Kidney capillary endothelial cell (primary cell): ENCODE results near the gene LRRC49.

Experiments
- DNase-seq: peaks from one replicate; pipeline ENCODE4 v3.0.0-alpha.2; 2018; ENCODE audit warnings: low spot score

Gene LRRC49

DNA sequence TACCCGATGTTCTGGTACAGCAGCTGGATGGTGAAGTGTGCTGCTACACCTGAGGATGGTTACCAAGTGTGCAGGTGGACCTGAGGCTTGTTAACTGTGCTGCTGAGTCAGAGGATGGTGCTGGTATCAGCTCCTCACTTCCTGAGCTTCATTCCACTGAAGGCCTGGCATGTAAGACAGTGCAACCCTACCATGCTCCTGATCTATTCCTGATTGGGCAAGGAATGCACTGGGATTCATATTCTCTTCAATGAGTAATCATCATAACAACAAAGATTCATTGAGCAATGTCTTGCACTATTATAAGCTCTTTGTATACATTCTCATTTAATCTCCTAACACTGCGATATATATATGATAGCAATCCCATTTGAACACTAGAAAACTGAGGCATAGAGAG lies 159.7 kb downstream of the LRRC49 start:
- no peak for DNase-seq

DNA sequence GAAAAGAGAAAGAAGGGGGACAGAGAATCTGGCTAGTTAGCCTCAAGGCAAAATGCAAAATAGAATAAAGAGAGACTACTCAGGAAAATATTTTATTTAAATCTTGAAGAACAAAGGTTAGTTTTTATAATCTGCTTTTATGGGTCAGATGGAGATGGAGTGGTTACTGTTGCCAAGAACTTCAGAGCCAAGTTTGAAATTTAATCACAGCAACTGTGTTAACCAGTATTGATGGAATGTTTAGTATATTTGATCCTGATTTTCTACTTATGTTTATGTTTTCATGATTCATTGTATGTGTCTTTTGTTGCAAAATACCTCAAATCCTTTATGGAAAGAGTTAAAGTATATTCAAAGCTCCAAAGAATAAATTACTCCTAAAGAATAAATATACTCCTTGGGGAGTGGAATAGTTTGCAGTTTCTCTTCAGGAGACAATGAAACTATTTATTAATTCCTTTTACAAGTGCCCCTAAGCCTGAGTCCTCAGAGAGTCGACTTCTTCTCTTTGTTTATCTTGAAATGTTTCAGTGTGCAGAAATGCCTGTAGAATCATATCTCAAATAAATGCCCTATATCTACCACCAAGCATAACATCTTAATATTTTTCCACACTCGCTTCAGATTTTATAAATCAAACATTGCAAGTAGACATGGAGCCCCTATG lies 161.8 kb downstream of the LRRC49 start:
- DNase-seq: no peak

- DNase-seq: no peak
Observed at GRCh38 chr15:71055461-71055860, 162.8 kb downstream of the LRRC49 start.

- no peak for DNase-seq
Observed at GRCh38 chr15:71056111-71056510, 163.5 kb downstream of the LRRC49 start.

DNA sequence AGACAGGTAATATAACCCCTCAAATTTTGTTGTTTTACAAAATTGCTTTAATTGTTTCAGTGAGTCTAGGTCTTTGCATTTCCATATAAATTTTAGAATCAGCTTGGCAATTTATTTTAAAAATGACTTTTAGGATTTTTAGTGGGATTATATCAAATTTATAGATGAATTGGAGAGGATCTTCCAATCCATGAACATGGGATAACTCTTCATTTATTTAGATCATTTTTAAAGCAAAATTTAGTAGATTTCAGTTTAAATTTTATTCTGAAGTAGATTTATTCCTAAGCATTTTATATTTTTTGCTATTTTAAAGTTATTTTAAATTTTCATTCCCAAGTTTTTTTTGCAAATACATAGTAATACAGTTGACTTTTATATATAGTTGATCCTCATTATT lies 164.5 kb downstream of the LRRC49 start:
- DNase-seq: no peak

- DNase-seq: no peak
Observed at GRCh38 chr15:71057581-71057980, 165.0 kb downstream of the LRRC49 start.

DNA sequence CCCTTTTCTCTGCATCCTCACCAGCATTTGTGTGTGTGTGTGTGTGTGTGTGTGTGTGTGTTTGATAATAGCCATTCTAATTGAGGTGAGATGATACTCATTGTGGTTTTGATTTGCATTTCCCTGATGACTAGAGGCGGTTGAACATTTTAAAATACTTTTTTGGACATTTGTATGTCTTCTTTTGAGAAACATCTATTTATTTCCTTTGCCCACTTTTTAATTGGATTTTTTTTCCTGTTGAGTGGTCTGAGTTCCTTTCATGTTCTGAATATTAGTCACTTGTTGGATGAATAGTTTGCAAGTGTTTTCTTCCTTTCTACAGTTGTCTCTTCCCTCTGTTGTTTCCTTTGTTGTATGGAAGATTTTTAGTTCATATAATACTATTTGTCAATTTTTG lies 168.4 kb downstream of the LRRC49 start:
- DNase-seq: no peak

DNA sequence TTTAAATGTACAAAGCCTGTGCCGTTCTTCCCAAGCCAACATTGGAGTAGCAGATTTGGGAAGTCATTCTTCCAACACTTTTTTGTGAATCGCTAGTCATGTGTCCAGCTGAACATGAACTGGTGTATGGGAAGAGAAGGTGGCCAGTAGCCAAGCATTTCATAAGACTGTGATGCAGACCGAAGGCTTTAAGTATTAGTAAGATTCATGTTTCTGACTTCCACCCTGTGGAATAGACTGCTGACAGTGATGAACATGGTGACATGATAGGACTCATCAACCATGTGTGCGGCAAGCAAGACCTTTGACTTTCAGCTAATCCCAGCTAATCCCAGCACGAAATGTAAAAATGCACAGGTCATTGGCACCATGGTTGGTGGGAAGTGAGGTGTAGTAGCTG lies 174.4 kb downstream of the LRRC49 start:
- no peak for DNase-seq

- no peak for DNase-seq
Observed at GRCh38 chr15:71069693-71070092, 177.1 kb downstream of the LRRC49 start.

GRCh38 chr15:71071529-71071928 lies 178.9 kb downstream of the LRRC49 start:
- DNase-seq: no peak

DNA sequence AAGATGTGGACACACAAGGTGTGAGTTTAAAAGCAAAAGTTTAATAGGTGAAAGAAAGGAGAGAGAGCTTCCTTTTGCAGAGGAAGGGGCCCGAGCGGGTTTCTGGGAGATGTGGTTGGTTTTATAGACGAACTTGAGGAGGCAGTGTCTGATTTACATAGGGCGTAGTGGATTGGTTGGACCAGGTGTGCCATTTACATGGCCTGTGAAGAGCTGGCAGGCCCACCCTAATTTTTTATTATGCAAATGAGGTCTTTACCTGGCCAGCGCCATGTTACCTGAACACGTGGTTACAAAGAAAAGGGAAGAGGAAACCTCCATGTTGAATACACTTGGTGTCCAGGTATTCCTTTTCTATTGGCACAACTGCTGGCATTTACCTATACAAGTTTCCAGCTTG lies 179.8 kb downstream of the LRRC49 start:
- no peak for DNase-seq

DNA sequence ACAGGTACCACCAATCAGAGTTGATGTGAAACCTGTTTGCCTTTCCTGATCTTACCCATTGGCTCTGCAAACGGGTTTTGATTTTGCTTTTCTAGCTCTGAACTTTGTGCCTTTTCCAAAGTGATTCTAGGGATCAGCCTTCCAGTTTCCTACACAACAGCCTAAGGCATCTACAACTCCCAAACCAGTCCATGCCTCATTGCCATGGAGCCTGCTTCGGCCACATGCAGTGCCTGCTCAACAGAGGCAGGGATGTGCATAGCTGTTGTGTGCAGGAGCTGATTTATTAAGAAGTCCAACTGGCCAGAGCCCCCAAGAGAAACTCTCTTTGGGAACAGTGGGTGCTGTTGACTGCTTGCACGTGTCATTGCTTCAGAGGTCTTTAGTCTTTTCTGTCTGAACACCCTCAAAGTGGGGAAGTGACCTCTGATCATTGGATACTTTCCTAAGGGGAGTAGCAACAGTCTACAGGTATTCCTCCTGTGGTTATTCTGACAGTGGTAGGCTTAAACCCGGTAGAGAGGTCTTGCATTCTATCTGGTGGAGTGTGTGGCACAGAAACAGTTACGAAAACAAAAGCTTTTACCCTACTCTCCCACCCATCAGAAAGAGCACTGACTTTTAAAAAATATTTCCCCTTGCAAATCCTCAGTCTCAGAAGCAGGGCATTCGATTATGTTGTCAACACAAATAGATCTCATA lies 186.0 kb downstream of the LRRC49 start:
- no peak for DNase-seq

- DNase-seq: no peak
Observed at GRCh38 chr15:71079208-71080044, 186.8 kb downstream of the LRRC49 start.

GRCh38 chr15:71080166-71080565 lies 187.5 kb downstream of the LRRC49 start:
- no peak for DNase-seq

DNA sequence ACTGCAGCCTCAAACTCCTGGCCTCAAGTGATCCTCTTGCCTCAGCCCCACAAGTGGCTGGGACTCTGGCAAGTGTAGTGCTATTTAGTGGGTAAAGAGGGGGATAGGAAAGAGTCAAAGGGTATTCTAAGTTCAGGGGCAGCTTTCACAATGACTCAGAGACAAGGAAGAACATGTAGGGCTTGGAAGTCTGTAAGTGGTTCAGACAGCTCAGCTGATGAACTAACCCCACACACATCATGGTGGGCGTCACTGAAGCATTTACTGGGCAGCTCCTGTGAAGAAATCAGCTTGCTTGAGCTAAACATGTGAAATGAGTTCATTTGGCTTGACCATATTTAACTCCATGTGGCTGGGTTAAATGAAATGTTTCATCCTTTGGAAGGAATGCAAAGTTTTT lies 188.1 kb downstream of the LRRC49 start:
- no peak for DNase-seq

DNA sequence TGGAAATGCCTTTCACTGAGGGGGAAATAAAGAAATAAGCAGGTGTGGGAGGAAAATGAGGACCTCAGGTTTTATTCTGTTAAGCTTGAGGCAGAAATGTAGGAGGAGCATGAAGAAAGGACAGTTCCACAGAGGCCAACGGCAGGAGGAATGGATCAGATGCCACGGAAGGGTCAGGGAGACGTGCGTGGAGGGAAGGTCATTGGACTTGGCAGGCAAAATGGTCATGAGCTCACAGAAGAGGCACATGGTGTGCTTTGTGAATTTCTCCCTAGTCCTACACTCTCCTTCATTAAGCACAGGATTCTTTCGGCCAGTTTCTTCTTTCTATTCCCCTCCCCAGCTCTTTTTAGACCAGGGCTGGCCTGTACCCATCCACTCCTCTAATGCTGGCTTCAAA lies 190.2 kb downstream of the LRRC49 start:
- no peak for DNase-seq

GRCh38 chr15:71083349-71083748 lies 190.7 kb downstream of the LRRC49 start:
- DNase-seq: no peak

- no peak for DNase-seq
Observed at GRCh38 chr15:71084264-71084663, 191.6 kb downstream of the LRRC49 start.

DNA sequence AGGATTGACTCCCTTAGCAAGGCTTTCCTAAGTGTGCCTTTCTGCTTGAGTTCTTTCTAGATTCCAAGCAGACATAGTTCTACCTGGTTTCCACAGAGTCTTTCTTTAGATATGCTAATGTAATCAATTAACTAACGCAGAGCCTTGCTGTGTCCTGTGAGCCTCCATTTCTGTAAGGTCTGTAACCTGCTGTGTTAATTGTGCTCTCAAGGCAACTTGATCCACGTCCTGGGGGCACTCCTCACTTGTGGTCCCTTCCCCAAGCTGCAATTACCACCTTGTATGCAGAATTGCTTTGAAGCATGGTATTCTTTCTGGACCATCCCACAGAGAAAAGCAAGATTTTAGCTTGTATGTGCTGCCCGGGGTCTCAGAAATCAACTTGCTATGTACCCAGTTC lies 193.2 kb downstream of the LRRC49 start:
- DNase-seq: no peak

DNA sequence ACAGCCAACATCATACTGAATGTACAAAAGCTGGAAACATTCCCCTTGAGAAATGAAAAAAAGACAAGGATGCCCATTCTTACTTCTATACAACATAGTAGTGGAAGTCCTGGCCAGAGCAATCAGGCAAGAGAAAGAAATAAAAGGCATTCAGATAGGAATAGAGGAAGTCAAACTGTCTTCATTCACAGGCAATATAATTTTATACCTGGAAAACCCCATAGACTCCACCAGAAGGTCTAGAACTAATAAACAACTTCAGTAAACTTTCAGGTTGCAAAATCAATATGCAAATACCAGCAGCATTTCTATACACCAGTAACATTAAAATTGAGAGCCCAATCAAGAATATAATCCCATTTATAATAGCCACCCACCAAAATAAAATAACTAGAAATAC lies 195.5 kb downstream of the LRRC49 start:
- no peak for DNase-seq

DNA sequence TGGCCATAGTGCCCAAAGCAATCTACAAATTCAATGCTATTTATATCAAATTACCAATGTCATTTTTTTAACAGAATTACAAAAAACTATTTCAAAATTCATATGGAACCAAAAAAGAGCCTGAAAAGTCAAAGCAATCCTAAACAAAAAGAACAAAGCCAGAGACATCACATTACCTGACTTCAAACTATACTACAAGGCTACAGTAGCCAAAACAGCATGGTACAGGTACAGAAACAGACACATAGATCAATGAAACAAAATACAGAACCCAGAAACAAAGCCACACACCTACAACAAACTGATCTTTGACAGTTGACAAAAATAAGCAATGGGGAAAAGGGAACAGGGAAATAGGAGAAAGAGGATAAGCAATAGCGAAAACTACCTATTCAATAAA lies 196.1 kb downstream of the LRRC49 start:
- no peak for DNase-seq

GRCh38 chr15:71089801-71090200 lies 197.2 kb downstream of the LRRC49 start:
- no peak for DNase-seq

GRCh38 chr15:71091601-71092000 lies 199.0 kb downstream of the LRRC49 start:
- no peak for DNase-seq
